HepG2 (cell line): ENCODE results near the gene THSD1. TPM values are rescaled to one million over a fixed set of nuclear protein-coding genes. Genes with fewer than 3 reads are reported as not detected.

ENCODE experiments used
- CBFB ChIP-seq: sonication (generic); formaldehyde crosslinking; IDR thresholded peaks from 2 replicates; pipeline ENCODE4 v1.4.0; 2020; ENCODE audit warnings: missing genetic modification reagents
- DNMT3B ChIP-seq: conservative IDR thresholded peaks from 2 replicates; pipeline ENCODE4 v1.6.1; 2016; ENCODE audit warnings: missing biosample characterization, control low read depth
- KLF13 ChIP-seq: sonication (generic); formaldehyde crosslinking; IDR thresholded peaks from 2 replicates; pipeline ENCODE4 v1.4.0; 2020; ENCODE audit warnings: mild to moderate bottlenecking, missing genetic modification reagents
- MAZ ChIP-seq, 2 experiments: sonication (generic) in 1 of 2; formaldehyde crosslinking in 1 of 2; IDR thresholded peaks; 2 replicates each; pipeline versions ENCODE4 v1.5.0 to v1.6.1; 2012 to 2020; ENCODE audit warnings: low read depth in 2 of 2, mild to moderate bottlenecking in 2 of 2, borderline replicate concordance in 1 of 2, improper control_type of control experiment in 1 of 2, low read length in 1 of 2, missing genetic modification reagents in 1 of 2, moderate library complexity in 1 of 2
- SP1 ChIP-seq, 2 experiments: fragments of 450-650 bp in 1 of 2; sonication (generic) in 1 of 2; formaldehyde crosslinking in 1 of 2; IDR thresholded peaks; 2 replicates each; pipeline versions ENCODE4 v1.4.0 to v1.6.1; 2016 to 2020; ENCODE audit warnings: missing genetic modification reagents in 1 of 2
- STAG1 ChIP-seq: sonication (generic); formaldehyde crosslinking; IDR thresholded peaks from 2 replicates; pipeline ENCODE4 v1.4.0; 2020; ENCODE audit warnings: missing genetic modification reagents
- U2AF1 ChIP-seq: fragments of 200-400 bp; formaldehyde crosslinking; optimal IDR thresholded peaks from 2 replicates; pipeline ENCODE3; 2017; ENCODE audit warnings: mild to moderate bottlenecking, low read depth, low read length
- ZFP1 ChIP-seq: IDR thresholded peaks from 2 replicates; pipeline ENCODE4 v1.6.1; 2016
- ZNF12 ChIP-seq: sonication (generic); formaldehyde crosslinking; IDR thresholded peaks from 2 replicates; pipeline ENCODE4 v1.5.0; 2020; ENCODE audit warnings: missing genetic modification reagents
- ZNF766 ChIP-seq: sonication (generic); formaldehyde crosslinking; IDR thresholded peaks from 2 replicates; pipeline ENCODE4 v1.5.0; 2020; ENCODE audit warnings: missing genetic modification reagents, borderline replicate concordance
- ZNF883 ChIP-seq: sonication (generic); formaldehyde crosslinking; IDR thresholded peaks from 2 replicates; pipeline ENCODE4 v1.5.1; 2020; ENCODE audit warnings: mild to moderate bottlenecking, missing genetic modification reagents; ENCODE audit errors: not compliant biosample characterization
- polyA plus RNA-seq, 8 experiments: library from polyadenylated mRNA; depleted of rRNA in 3 of 8; stranded (reverse) in 7 of 8; unstranded in 1 of 8; fragments of >200 nt; fragmentation: Illumina TruSeq in 4 of 8; extraction: Trizol in 4 of 8; gene quantifications; 2 replicates each; pipeline versions ENCODE4 v1.2.1 to v1.2.3, GENCODE V29; 2011 to 2016; ENCODE audit warnings: low read depth in 4 of 8, missing spikeins in 1 of 8, mixed read lengths in 1 of 8; ENCODE audit not compliant: insufficient read depth in 1 of 8
- total RNA-seq, 5 experiments: library from RNA; depleted of rRNA; stranded (reverse); fragments of >200 nt; fragmentation: Illumina TruSeq; extraction: Trizol; gene quantifications; 2 replicates each; pipeline ENCODE4 v1.2.3, GENCODE V29; 2016; ENCODE audit warnings: low read depth in 1 of 5
- TF ChIP-seq, protein P1 (sequence below): fragments of 450-650 bp; IDR thresholded peaks from 2 replicates; pipeline ENCODE4 v1.6.1; 2017; ENCODE audit warnings: mild to moderate bottlenecking
- TF ChIP-seq, protein P2 (sequence below): sonication (generic); formaldehyde crosslinking; IDR thresholded peaks from 2 replicates; pipeline ENCODE4 v1.4.0; 2020; ENCODE audit warnings: missing genetic modification reagents, borderline replicate concordance
- TF ChIP-seq, protein P3 (sequence below): sonication (generic); formaldehyde crosslinking; IDR thresholded peaks from 2 replicates; pipeline ENCODE4 v1.9.0; 2021; ENCODE audit warnings: mild to moderate bottlenecking, missing genetic modification reagents
- TF ChIP-seq, protein P4 (sequence below): sonication (generic); formaldehyde crosslinking; IDR thresholded peaks from 2 replicates; pipeline ENCODE4 v1.5.0; 2020; ENCODE audit warnings: mild to moderate bottlenecking, missing genetic modification reagents

THSD1 gene
- total and polyA plus RNA-seq, 2 of the 13 experiments (the other 11 are each of a cell fraction or from before 2014, with no cell fraction given) = 0.11 to 0.15 TPM

DNA sequence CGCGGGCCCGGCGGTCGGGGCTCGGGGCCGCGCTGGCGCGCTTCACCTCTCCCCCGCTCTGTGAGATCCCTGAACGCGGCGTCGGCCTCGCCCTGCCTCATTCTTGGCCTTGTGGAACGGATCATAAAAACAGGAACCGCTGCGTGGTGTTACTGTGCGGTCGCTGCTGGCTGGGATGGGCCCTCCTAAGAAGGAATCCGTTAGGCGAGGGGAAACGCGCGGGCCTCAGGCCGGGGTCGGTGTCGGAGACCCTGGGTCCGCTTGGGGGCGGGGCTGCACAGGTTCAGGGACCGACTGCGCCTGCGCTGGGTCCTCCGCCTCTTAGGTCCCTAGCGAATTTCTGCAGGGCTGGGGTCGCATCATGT is 49.7 kb upstream of the THSD1 start (continued):
- TF ChIP-seq, protein P1, sequence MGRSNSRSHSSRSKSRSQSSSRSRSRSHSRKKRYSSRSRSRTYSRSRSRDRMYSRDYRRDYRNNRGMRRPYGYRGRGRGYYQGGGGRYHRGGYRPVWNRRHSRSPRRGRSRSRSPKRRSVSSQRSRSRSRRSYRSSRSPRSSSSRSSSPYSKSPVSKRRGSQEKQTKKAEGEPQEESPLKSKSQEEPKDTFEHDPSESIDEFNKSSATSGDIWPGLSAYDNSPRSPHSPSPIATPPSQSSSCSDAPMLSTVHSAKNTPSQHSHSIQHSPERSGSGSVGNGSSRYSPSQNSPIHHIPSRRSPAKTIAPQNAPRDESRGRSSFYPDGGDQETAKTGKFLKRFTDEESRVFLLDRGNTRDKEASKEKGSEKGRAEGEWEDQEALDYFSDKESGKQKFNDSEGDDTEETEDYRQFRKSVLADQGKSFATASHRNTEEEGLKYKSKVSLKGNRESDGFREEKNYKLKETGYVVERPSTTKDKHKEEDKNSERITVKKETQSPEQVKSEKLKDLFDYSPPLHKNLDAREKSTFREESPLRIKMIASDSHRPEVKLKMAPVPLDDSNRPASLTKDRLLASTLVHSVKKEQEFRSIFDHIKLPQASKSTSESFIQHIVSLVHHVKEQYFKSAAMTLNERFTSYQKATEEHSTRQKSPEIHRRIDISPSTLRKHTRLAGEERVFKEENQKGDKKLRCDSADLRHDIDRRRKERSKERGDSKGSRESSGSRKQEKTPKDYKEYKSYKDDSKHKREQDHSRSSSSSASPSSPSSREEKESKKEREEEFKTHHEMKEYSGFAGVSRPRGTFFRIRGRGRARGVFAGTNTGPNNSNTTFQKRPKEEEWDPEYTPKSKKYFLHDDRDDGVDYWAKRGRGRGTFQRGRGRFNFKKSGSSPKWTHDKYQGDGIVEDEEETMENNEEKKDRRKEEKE = no peak
- TF ChIP-seq MAZ (IDR thresholded peaks at IDR 0.05; ENCODE audit: borderline replicate concordance, low read depth, low read length) (0 out of 2 replicates have a peak, but pooled peaks have one; percentile 39), MAZ (CRISPR knock-in tag; IDR thresholded peaks at IDR 0.05; ENCODE audit: low read depth) (no peak), STAG1 (CRISPR knock-in tag) (no peak), ZNF12 (CRISPR knock-in tag) (0 out of 2 replicates have a peak, but pooled peaks have one; percentile 9), CBFB (CRISPR knock-in tag) (no peak), ZFP1 (no peak), DNMT3B (no peak), KLF13 (CRISPR knock-in tag) (no peak), ZNF883 (no peak), U2AF1 (no peak), SP1 (IDR thresholded peaks at IDR 0.05) (no peak), SP1 (CRISPR knock-in tag; IDR thresholded peaks at IDR 0.05) (no peak), ZNF766 (no peak)
- TF ChIP-seq, protein P2, sequence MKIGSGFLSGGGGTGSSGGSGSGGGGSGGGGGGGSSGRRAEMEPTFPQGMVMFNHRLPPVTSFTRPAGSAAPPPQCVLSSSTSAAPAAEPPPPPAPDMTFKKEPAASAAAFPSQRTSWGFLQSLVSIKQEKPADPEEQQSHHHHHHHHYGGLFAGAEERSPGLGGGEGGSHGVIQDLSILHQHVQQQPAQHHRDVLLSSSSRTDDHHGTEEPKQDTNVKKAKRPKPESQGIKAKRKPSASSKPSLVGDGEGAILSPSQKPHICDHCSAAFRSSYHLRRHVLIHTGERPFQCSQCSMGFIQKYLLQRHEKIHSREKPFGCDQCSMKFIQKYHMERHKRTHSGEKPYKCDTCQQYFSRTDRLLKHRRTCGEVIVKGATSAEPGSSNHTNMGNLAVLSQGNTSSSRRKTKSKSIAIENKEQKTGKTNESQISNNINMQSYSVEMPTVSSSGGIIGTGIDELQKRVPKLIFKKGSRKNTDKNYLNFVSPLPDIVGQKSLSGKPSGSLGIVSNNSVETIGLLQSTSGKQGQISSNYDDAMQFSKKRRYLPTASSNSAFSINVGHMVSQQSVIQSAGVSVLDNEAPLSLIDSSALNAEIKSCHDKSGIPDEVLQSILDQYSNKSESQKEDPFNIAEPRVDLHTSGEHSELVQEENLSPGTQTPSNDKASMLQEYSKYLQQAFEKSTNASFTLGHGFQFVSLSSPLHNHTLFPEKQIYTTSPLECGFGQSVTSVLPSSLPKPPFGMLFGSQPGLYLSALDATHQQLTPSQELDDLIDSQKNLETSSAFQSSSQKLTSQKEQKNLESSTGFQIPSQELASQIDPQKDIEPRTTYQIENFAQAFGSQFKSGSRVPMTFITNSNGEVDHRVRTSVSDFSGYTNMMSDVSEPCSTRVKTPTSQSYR = peak; percentile 61
- TF ChIP-seq, protein P3, sequence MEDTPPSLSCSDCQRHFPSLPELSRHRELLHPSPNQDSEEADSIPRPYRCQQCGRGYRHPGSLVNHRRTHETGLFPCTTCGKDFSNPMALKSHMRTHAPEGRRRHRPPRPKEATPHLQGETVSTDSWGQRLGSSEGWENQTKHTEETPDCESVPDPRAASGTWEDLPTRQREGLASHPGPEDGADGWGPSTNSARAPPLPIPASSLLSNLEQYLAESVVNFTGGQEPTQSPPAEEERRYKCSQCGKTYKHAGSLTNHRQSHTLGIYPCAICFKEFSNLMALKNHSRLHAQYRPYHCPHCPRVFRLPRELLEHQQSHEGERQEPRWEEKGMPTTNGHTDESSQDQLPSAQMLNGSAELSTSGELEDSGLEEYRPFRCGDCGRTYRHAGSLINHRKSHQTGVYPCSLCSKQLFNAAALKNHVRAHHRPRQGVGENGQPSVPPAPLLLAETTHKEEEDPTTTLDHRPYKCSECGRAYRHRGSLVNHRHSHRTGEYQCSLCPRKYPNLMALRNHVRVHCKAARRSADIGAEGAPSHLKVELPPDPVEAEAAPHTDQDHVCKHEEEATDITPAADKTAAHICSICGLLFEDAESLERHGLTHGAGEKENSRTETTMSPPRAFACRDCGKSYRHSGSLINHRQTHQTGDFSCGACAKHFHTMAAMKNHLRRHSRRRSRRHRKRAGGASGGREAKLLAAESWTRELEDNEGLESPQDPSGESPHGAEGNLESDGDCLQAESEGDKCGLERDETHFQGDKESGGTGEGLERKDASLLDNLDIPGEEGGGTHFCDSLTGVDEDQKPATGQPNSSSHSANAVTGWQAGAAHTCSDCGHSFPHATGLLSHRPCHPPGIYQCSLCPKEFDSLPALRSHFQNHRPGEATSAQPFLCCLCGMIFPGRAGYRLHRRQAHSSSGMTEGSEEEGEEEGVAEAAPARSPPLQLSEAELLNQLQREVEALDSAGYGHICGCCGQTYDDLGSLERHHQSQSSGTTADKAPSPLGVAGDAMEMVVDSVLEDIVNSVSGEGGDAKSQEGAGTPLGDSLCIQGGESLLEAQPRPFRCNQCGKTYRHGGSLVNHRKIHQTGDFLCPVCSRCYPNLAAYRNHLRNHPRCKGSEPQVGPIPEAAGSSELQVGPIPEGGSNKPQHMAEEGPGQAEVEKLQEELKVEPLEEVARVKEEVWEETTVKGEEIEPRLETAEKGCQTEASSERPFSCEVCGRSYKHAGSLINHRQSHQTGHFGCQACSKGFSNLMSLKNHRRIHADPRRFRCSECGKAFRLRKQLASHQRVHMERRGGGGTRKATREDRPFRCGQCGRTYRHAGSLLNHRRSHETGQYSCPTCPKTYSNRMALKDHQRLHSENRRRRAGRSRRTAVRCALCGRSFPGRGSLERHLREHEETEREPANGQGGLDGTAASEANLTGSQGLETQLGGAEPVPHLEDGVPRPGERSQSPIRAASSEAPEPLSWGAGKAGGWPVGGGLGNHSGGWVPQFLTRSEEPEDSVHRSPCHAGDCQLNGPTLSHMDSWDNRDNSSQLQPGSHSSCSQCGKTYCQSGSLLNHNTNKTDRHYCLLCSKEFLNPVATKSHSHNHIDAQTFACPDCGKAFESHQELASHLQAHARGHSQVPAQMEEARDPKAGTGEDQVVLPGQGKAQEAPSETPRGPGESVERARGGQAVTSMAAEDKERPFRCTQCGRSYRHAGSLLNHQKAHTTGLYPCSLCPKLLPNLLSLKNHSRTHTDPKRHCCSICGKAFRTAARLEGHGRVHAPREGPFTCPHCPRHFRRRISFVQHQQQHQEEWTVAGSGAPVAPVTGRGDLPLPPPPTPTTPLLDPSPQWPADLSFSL (CRISPR knock-in tag) = no peak
- TF ChIP-seq, protein P4, sequence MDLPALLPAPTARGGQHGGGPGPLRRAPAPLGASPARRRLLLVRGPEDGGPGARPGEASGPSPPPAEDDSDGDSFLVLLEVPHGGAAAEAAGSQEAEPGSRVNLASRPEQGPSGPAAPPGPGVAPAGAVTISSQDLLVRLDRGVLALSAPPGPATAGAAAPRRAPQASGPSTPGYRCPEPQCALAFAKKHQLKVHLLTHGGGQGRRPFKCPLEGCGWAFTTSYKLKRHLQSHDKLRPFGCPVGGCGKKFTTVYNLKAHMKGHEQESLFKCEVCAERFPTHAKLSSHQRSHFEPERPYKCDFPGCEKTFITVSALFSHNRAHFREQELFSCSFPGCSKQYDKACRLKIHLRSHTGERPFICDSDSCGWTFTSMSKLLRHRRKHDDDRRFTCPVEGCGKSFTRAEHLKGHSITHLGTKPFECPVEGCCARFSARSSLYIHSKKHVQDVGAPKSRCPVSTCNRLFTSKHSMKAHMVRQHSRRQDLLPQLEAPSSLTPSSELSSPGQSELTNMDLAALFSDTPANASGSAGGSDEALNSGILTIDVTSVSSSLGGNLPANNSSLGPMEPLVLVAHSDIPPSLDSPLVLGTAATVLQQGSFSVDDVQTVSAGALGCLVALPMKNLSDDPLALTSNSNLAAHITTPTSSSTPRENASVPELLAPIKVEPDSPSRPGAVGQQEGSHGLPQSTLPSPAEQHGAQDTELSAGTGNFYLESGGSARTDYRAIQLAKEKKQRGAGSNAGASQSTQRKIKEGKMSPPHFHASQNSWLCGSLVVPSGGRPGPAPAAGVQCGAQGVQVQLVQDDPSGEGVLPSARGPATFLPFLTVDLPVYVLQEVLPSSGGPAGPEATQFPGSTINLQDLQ (CRISPR knock-in tag) = no peak
